ENCODE measurements around the gene GATA6.

GRCh38 chr18:22188559-22189267 is 19.3 kb downstream of the GATA6 start:
- TF ChIP-seq YY1 (IDR thresholded peaks at IDR 0.05; ENCODE audit: low read depth) (no peak), FOXM1 (IDR thresholded peaks at IDR 0.05; ENCODE audit: borderline replicate concordance, low read depth) (no peak), TAF1 (IDR thresholded peaks at IDR 0.05; ENCODE audit: low read depth) (no peak), TCF12 (IDR thresholded peaks at IDR 0.05; ENCODE audit: low read depth) (no peak)
